ACC112 (cell line): ENCODE data around the gene EDN1.
"Not testable (repeated sequence)": the region's sequence is repeated elsewhere in the genome, so short reads cannot be mapped to it uniquely, and the experiment has no call there.

ENCODE experiments used
- H2AFZ ChIP-seq: fragments of 200-600 bp; sonication (generic); one replicate; pipeline ENCODE4 v1.6.0; 2017; ENCODE audit warnings: antibody characterized with exemption, low read length; ENCODE audit not compliant: unreplicated experiment
- H3K27ac ChIP-seq: fragments of 200-600 bp; sonication (generic); 2 replicates; pipeline ENCODE4 v1.5.1; 2014; ENCODE audit warnings: low read depth, mild to moderate bottlenecking, antibody characterized with exemption, low read length, moderate library complexity
- H3K27me3 ChIP-seq: fragments of 200-600 bp; sonication (generic); 2 replicates; pipeline ENCODE4 v1.6.1; 2014; ENCODE audit warnings: mild to moderate bottlenecking, antibody characterized with exemption, low read length, moderate library complexity, mixed read lengths; ENCODE audit not compliant: insufficient read depth
- H3K36me3 ChIP-seq: fragments of 200-600 bp; sonication (generic); 2 replicates; pipeline ENCODE4 v1.6.1; 2016; ENCODE audit warnings: mild to moderate bottlenecking, antibody characterized with exemption, low read length, moderate library complexity, mixed read lengths; ENCODE audit not compliant: insufficient read depth
- H3K4me1 ChIP-seq: fragments of 200-600 bp; sonication (generic); one replicate; pipeline ENCODE4 v1.6.1; 2016; ENCODE audit warnings: low read length, mixed read lengths; ENCODE audit not compliant: insufficient read depth, unreplicated experiment, control insufficient read depth
- H3K4me3 ChIP-seq: fragments of 200-600 bp; sonication (generic); 2 replicates; pipeline ENCODE4 v1.5.1; 2014; ENCODE audit warnings: mild to moderate bottlenecking, low read depth, low read length
- H3K79me2 ChIP-seq: fragments of 200-600 bp; sonication (generic); one replicate; pipeline ENCODE4 v1.6.0; 2016; ENCODE audit warnings: low read length; ENCODE audit not compliant: control insufficient read depth, unreplicated experiment, insufficient read depth

The EDN1 gene

DNA sequence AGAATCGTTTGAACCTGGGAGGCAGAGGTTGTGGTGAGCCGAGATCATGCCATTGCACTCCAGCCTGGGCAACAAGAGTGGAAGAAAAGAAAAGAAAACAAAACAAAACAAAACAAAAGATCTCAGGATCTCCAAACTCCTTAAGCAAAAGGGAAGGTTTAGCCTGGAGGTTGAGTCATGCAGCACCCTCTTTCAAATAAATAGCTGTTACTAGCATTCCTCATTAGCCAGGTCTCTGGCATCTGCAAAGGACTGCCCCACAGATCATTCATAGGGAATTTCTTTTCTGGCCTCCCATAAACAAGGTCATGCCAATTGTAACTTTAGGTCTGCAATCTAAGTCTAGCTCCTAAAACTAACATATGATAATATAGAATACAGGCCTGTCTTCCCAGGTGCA lies 37.2 kb downstream of the EDN1 start:
- Histone ChIP-seq H3K27ac (no peak overlapping the region), H3K36me3 (no peaks in the 10 kb centered on the region), H3K79me2 (no peaks in the 10 kb centered on the region), H3K27me3 (no peaks in the 10 kb centered on the region), H3K4me3 (no peak overlapping the region), H3K4me1 (peaks cover 18% of the 10 kb centered on the region), H2AFZ (no peak overlapping the region)

- no peaks in the 10 kb centered on the region for H3K27me3 ChIP-seq
- H3K27ac ChIP-seq, result no peak overlapping the region
- peaks cover 18% of the 10 kb centered on the region for H3K4me1 ChIP-seq
- no peak overlapping the region for H3K4me3 ChIP-seq
- H3K79me2 ChIP-seq, result no peaks in the 10 kb centered on the region
- H2AFZ ChIP-seq, result no peak overlapping the region
- no peaks in the 10 kb centered on the region for H3K36me3 ChIP-seq
Observed at GRCh38 chr6:12327988-12328387, 37.8 kb downstream of the EDN1 start.

DNA sequence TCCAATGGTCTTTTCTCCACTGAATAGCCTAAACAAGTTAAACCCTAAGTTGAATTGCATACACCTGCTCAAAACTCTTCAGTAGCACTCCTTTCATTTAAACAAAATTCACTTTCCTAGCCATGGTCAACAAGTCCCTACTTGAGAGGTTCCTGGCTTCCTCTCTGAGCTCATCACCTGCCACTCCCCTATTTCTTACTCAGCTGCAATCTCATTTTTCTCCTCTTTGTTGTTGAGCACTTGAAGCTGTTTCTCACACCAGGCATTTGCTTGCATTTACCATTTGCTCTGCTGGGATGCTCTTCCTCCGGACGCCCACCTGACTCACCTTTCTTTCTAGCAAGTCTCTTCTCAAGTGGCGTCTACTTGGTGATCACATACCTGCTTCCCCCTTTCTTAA lies 38.5 kb downstream of the EDN1 start:
- Histone ChIP-seq H3K4me1 (peaks cover 18% of the 10 kb centered on the region), H2AFZ (no peak overlapping the region), H3K27me3 (no peaks in the 10 kb centered on the region), H3K36me3 (no peaks in the 10 kb centered on the region), H3K27ac (no peak overlapping the region), H3K79me2 (no peaks in the 10 kb centered on the region), H3K4me3 (no peak overlapping the region)

GRCh38 chr6:12331474-12331873 lies 41.3 kb downstream of the EDN1 start:
- Histone ChIP-seq H3K4me1 (peaks cover 8% of the 10 kb centered on the region), H3K27me3 (no peaks in the 10 kb centered on the region), H2AFZ (no peak overlapping the region), H3K27ac (no peak overlapping the region), H3K4me3 (no peak overlapping the region), H3K79me2 (no peaks in the 10 kb centered on the region), H3K36me3 (no peaks in the 10 kb centered on the region)

- Histone ChIP-seq H3K4me3 (no peak overlapping the region), H3K4me1 (peaks cover 8% of the 10 kb centered on the region), H2AFZ (no peak overlapping the region), H3K79me2 (no peaks in the 10 kb centered on the region), H3K36me3 (no peaks in the 10 kb centered on the region), H3K27ac (no peak overlapping the region), H3K27me3 (no peaks in the 10 kb centered on the region)
Observed at GRCh38 chr6:12331951-12332749, 42.0 kb downstream of the EDN1 start.

DNA sequence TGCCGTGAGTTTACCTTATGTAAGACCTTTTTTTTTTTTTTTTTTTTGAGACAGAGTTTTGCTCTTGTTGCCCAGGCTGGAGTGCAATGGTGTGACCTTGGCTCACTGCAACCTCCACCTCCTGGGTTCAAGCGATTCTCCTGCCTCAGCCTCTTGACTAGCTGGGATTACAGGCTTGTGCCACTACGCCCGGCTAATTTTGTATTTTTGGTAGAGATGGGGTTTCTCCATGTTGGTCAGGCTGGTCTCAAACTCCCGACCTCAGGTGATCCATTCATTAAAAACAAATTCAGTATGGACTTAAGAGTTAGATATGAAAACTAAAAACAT lies 42.6 kb downstream of the EDN1 start:
- H3K27me3 ChIP-seq, H3K36me3 ChIP-seq, H3K4me1 ChIP-seq, H3K4me3 ChIP-seq, H3K79me2 ChIP-seq, H3K27ac ChIP-seq, H2AFZ ChIP-seq: not testable (repeated sequence)

GRCh38 chr6:12333128-12333527 lies 43.0 kb downstream of the EDN1 start:
- Histone ChIP-seq H3K79me2 (no peaks in the 10 kb centered on the region), H3K27ac (no peak overlapping the region), H3K27me3 (no peaks in the 10 kb centered on the region), H2AFZ (no peak overlapping the region), H3K4me3 (no peak overlapping the region), H3K4me1 (no peaks in the 10 kb centered on the region), H3K36me3 (no peaks in the 10 kb centered on the region)

DNA sequence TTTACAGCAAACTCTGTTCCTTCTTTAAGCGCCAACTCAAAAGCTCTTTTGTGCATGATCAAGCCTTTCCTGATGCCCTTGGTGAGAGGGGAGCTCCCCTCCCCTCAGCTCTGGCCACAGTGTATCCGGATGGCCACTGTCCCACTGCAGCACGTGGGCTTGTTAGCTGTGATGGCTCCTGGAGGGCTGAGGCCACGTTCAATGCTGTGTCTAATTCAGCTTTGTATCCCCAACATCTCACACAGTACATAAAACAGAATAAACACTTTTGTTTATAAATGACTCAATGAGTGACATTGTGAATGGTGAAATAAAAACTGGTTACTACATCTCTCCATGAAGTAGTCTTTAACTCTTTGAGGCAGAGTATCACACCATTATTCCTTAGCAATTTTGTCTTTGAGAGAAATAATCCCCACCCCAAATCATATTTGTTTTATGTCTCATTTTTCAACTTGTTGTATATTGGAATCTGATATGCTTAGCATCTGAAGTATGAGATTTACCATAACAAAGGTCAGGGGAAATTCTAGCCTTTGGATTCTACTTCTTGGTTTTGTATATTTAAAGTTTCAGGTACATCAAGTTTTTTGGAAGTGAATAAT lies 44.5 kb downstream of the EDN1 start:
- Histone ChIP-seq H3K79me2 (no peaks in the 10 kb centered on the region), H3K4me1 (no peaks in the 10 kb centered on the region), H3K27ac (no peak overlapping the region), H3K27me3 (no peaks in the 10 kb centered on the region), H2AFZ (no peak overlapping the region), H3K36me3 (no peaks in the 10 kb centered on the region), H3K4me3 (no peak overlapping the region)

DNA sequence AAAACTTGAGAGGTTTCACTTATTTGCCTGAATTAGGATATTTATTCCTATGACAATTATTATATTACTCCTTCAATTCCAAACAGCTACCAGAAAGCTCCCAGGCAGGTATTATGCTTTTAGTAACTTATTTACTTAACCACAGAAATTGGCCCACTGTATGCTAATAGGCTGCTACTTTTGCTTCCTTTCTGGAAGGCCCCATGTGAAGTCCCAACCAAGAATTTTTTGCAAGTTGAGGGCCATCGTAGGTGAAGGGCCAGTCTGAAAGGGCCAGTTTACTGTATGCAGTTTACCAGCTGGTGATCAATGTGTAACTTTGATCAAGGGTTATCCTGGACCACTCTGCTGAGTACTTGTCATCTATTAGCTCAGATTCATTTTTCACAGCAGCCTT lies 45.0 kb downstream of the EDN1 start:
- no peak overlapping the region for H2AFZ ChIP-seq
- H3K79me2 ChIP-seq, result no peaks in the 10 kb centered on the region
- no peaks in the 10 kb centered on the region for H3K27me3 ChIP-seq
- no peak overlapping the region for H3K27ac ChIP-seq
- no peaks in the 10 kb centered on the region for H3K4me1 ChIP-seq
- H3K4me3 ChIP-seq, result no peak overlapping the region
- H3K36me3 ChIP-seq, result no peaks in the 10 kb centered on the region

- Histone ChIP-seq H3K27me3 (no peaks in the 10 kb centered on the region), H3K4me1 (no peaks in the 10 kb centered on the region), H3K79me2 (no peaks in the 10 kb centered on the region), H3K27ac (no peak overlapping the region), H3K36me3 (no peaks in the 10 kb centered on the region), H2AFZ (no peak overlapping the region), H3K4me3 (no peak overlapping the region)
Observed at GRCh38 chr6:12335717-12336116, 45.6 kb downstream of the EDN1 start.
